K562 (cell line): ENCODE data around the gene TMEM14C. TPM values are rescaled to one million over a fixed set of nuclear protein-coding genes. Genes with fewer than 3 reads are reported as not detected.

ENCODE experiments used
- ATAC-seq: fragments of 200-7000 bp; cut with Tn5 transposase; 3 replicates; pipeline ENCODE4 v1.9.1; 2020; ENCODE audit warnings: moderate library complexity
- BruUV-seq: library from RNA; stranded (reverse); fragments of 400-500 nt; replicated peaks from 2 replicates; lab custom pipeline; 2021; lab: Mats Ljungman, UMichigan
- CTCF ChIA-PET: fragments of 300-600 bp; formaldehyde crosslinking; extraction: SDS; loops from one replicate; lab custom pipeline; 2021; ENCODE audit warnings: low intra/inter-chr PET ratio; lab: Yijun Ruan, JAX
- POLR2A ChIA-PET: fragments of 300-600, 350-650 bp; sonication (Branson Sonifier 250); formaldehyde crosslinking; extraction: SDS; loops from one replicate; lab custom pipeline; 2021; ENCODE audit warnings: antibody characterized with exemption, inconsistent platforms; lab: Yijun Ruan, JAX
- DNase-seq, 4 experiments: peaks; one replicate each; pipeline versions ENCODE4 v3.0.0 to v3.0.0-alpha.2; 2011 to 2018; ENCODE audit warnings: low spot score in 3 of 4, mixed read lengths in 3 of 4; ENCODE audit errors: extremely low read depth in 1 of 4
- FAIRE-seq: peaks from 2 replicates; lab custom pipeline; 2011; peaks lifted over from hg19 to GRCh38; lab: Jason Lieb, UNC
- H2AFZ ChIP-seq: 2 replicates; pipeline ENCODE4 v1.6.0; 2011; ENCODE audit warnings: low read depth, low read length, control low read depth, inconsistent platforms
- H3K27ac ChIP-seq: fragments of 200-600 bp; 3 replicates; pipeline ENCODE4 v1.8.0; 2011; ENCODE audit warnings: low read depth, mild to moderate bottlenecking, control low read depth, inconsistent platforms, low read length, moderate library complexity, mixed read lengths; ENCODE audit errors: extremely low read depth
- H3K27me3 ChIP-seq, 2 experiments: fragments of 300-600 bp in 1 of 2; 2 replicates in 1 of 2; 3 replicates in 1 of 2; pipeline versions ENCODE4 v1.6.0 to v1.8.0; 2011; ENCODE audit warnings: inconsistent platforms in 2 of 2, low read length in 2 of 2, mild to moderate bottlenecking in 1 of 2, mixed read lengths in 1 of 2, moderate library complexity in 1 of 2; ENCODE audit not compliant: control insufficient read depth in 2 of 2, insufficient read depth in 2 of 2
- H3K36me3 ChIP-seq: fragments of 300-600 bp; 3 replicates; pipeline ENCODE4 v1.8.0; 2011; ENCODE audit warnings: mild to moderate bottlenecking, low read length, inconsistent platforms; ENCODE audit not compliant: control insufficient read depth, insufficient read depth
- H3K4me1 ChIP-seq, 2 experiments: fragments of 200-600 bp in 1 of 2; replicated peaks in 1 of 2; 2 replicates in 1 of 2; 3 replicates in 1 of 2; pipeline versions ENCODE4 v1.5.1 to v1.8.0; 2011; ENCODE audit warnings: inconsistent platforms in 2 of 2, low read length in 2 of 2, mild to moderate bottlenecking in 1 of 2, mixed read lengths in 1 of 2, moderate library complexity in 1 of 2; ENCODE audit not compliant: control insufficient read depth in 2 of 2, insufficient read depth in 2 of 2
- H3K4me2 ChIP-seq: 2 replicates; pipeline ENCODE4 v1.6.1; 2011; ENCODE audit warnings: low read length, control low read depth, inconsistent platforms, mixed read lengths; ENCODE audit not compliant: insufficient read depth
- H3K4me3 ChIP-seq: fragments of 200-600 bp; sonication (generic), shearing (Covaris generic); 2 replicates; pipeline ENCODE4 v1.5.1; 2016; ENCODE audit warnings: control low read depth, inconsistent platforms
- H3K79me2 ChIP-seq: fragments of 200-600 bp; 3 replicates; pipeline ENCODE4 v1.8.0; 2011; ENCODE audit warnings: low read length, inconsistent platforms; ENCODE audit not compliant: control insufficient read depth, insufficient read depth
- H3K9ac ChIP-seq, 2 experiments: 2 replicates each; pipeline versions ENCODE4 v1.6.0 to v1.6.1; 2011; ENCODE audit warnings: low read depth in 2 of 2, low read length in 2 of 2, control low read depth in 1 of 2, inconsistent platforms in 1 of 2, mild to moderate bottlenecking in 1 of 2, mixed read lengths in 1 of 2; ENCODE audit not compliant: insufficient read depth in 1 of 2
- H3K9me1 ChIP-seq: one replicate; pipeline ENCODE4 v1.6.0; 2011; ENCODE audit warnings: inconsistent platforms, mild to moderate bottlenecking, low read length, moderate library complexity; ENCODE audit not compliant: control insufficient read depth, insufficient read depth
- H3K9me3 ChIP-seq: replicated peaks from 2 replicates; pipeline ENCODE4 v1.5.1; 2011; ENCODE audit warnings: low read depth, low read length, inconsistent platforms; ENCODE audit not compliant: control insufficient read depth, insufficient read depth
- H4K20me1 ChIP-seq: replicated peaks from 2 replicates; pipeline ENCODE4 v1.6.1; 2011; ENCODE audit warnings: low read length, inconsistent platforms, mixed read lengths; ENCODE audit not compliant: control insufficient read depth, insufficient read depth
- ARID3B ChIP-seq: fragments of 250-450 bp; sonication (Bioruptor Pico); IDR thresholded peaks from 2 replicates; pipeline ENCODE4 v1.4.0; 2020; ENCODE audit warnings: borderline replicate concordance
- GTF3C2 ChIP-seq: IDR thresholded peaks from 3 replicates; pipeline ENCODE4 v1.6.1; 2011; ENCODE audit warnings: borderline replicate concordance, mild to moderate bottlenecking, moderate library complexity; ENCODE audit not compliant: insufficient read length; ENCODE audit errors: extremely low read depth
- RAD21 ChIP-seq, 2 experiments: fragments of 250-450 bp in 1 of 2; fragments of 450-650 bp in 1 of 2; sonication (Bioruptor Pico) in 1 of 2; formaldehyde crosslinking in 1 of 2; IDR thresholded peaks in 1 of 2; conservative IDR thresholded peaks in 1 of 2; 2 replicates each; pipeline versions ENCODE4 v1.4.0 to v1.8.0; 2020 to 2022; ENCODE audit warnings: mild to moderate bottlenecking in 2 of 2, moderate library complexity in 1 of 2
- REST ChIP-seq, 2 experiments: fragments of 450-650 bp; formaldehyde crosslinking in 1 of 2; IDR thresholded peaks; 2 replicates each; pipeline versions ENCODE4 v1.4.0 to v1.6.1; 2014 to 2020; ENCODE audit warnings: mild to moderate bottlenecking in 2 of 2, borderline replicate concordance in 1 of 2, low read depth in 1 of 2
- ZNF197 ChIP-seq: fragments of 200-800 bp; sonication (Bioruptor generic); IDR thresholded peaks from 2 replicates; pipeline ENCODE4 v1.6.1; 2016; ENCODE audit warnings: low read depth, missing genetic modification characterization, missing compliant biosample characterization
- ZNF316 ChIP-seq: fragments of 450-650 bp; IDR thresholded peaks from 2 replicates; pipeline ENCODE4 v1.6.1; 2016
- ZNF79 ChIP-seq: fragments of 250-450 bp; sonication (Bioruptor Pico); IDR thresholded peaks from 2 replicates; pipeline ENCODE4 v1.4.0; 2020; ENCODE audit warnings: low read depth, mild to moderate bottlenecking, moderate library complexity
- WGBS: fragments of 100-300 bp; shearing (Covaris generic); methylation state at CpG from one replicate; pipeline ENCODE4 v1.1.6; 2016; ENCODE audit warnings: low coverage, mixed read lengths; ENCODE audit not compliant: insufficient coverage; ENCODE audit errors: missing lambda C conversion rate; 5-methylcytosine and 5-hydroxymethylcytosine counted together
- in situ Hi-C: fragments of 300-500 bp; cut with MboI; formaldehyde crosslinking; loops from 4 replicates; pipeline ENCODE4 v1.15.0; 2018; ENCODE audit warnings: inconsistent platforms, mixed read lengths
- intact Hi-C: fragments of 100-400 bp; cut with micrococcal nuclease; formaldehyde crosslinking; loops from 2 replicates; pipeline ENCODE4 v1.14.2; 2022
- polyA plus RNA-seq, 8 experiments: library from polyadenylated mRNA; depleted of rRNA in 4 of 8; stranded (reverse) in 5 of 8; unstranded in 3 of 8; fragments of >200 nt; fragmentation: Nextera tagmentation in 2 of 8; fragmentation: Illumina TruSeq in 1 of 8; extraction: Ambion mirVana in 2 of 8; extraction: Trizol in 1 of 8; gene quantifications; 2 replicates each; pipeline versions ENCODE4 v1.2.1 to v1.2.3, GENCODE V29; 2011 to 2014; ENCODE audit warnings: inconsistent platforms in 1 of 8, missing spikeins in 1 of 8
- total RNA-seq, 7 experiments: library from RNA; depleted of rRNA in 6 of 7; stranded (reverse); fragments of >200 nt in 6 of 7; fragmentation: Illumina TruSeq in 2 of 7; extraction: Trizol in 2 of 7; gene quantifications; 2 replicates each; pipeline versions ENCODE4 v1.2.1 to v1.2.3, GENCODE V29; 2011 to 2021; ENCODE audit warnings: low replicate concordance in 1 of 7

TMEM14C gene
- total and polyA plus RNA-seq, 9 of the 15 experiments (the other 6 are each of a cell fraction or from before 2014, with no cell fraction given) = 151 to 496 (median 263) TPM

GRCh38 chr6:10719296-10719963, 3.4 kb upstream of the TMEM14C start:
- peaks cover 17% of the 10 kb centered on the region for H3K79me2 ChIP-seq
- no peak overlapping the region for H3K27ac ChIP-seq
- WGBS = 69% methylated on average over 8 of the region's 8 CpGs
- no peak overlapping the region for H3K4me2 ChIP-seq
- H4K20me1 ChIP-seq = no peaks in the 10 kb centered on the region
- intact Hi-C loops = no loop called here
- H2AFZ ChIP-seq = no peak overlapping the region
- ATAC-seq (no peak), DNase-seq (peak in 1 of 4 experiments; percentile 45), FAIRE-seq (no peak)
- H3K9ac ChIP-seq = no peak overlapping the region
- H3K4me1 ChIP-seq = peaks cover 18 to 19% of the 10 kb centered on the region in 2 experiments; a peak in 4 of 5 replicates
- BruUV-seq = no TSS peak
- H3K9me1 ChIP-seq = no peaks in the 10 kb centered on the region
- in situ Hi-C loops = no loop called here
- peaks cover 13% of the 10 kb centered on the region for H3K9me3 ChIP-seq
- H3K36me3 ChIP-seq = no peaks in the 10 kb centered on the region
- POLR2A ChIA-PET = interaction anchor here (0.9 kb wide), 2 partner anchors 14 to 25 kb away, joined by 3 read pairs; partner anchors contain the start of genes C6orf52 and PAK1IP1
- no peaks in the 10 kb centered on the region for H3K27me3 ChIP-seq
- CTCF ChIA-PET = no interaction called here
- no peak overlapping the region for H3K4me3 ChIP-seq
- TF ChIP-seq REST (IDR thresholded peaks at IDR 0.05; ENCODE audit: borderline replicate concordance) (no peak), REST (CRISPR knock-in tag; IDR thresholded peaks at IDR 0.05; ENCODE audit: low read depth) (no peak), RAD21 (CRISPR knock-in tag; conservative IDR thresholded peaks at IDR 0.05 in 1 of 2, IDR thresholded peaks at IDR 0.05 in 1 of 2) (no peak), GTF3C2 (no peak), ZNF79 (CRISPR knock-in tag) (no peak), ZNF197 (CRISPR knock-in tag) (no peak), ARID3B (CRISPR knock-in tag) (no peak), ZNF316 (peak; percentile 94)
